Loucy (cell line): ENCODE data around the gene EPS8L3.
A peak's percentile ranks its signal among the peaks of the same experiment; 100 is the strongest.
"Not testable (repeated sequence)": the region's sequence is repeated elsewhere in the genome, so short reads cannot be mapped to it uniquely, and the experiment has no call there.

ENCODE experiments used
- H2AFZ ChIP-seq: fragments of 200-600 bp; sonication (generic); 2 replicates; pipeline ENCODE4 v1.6.0; 2016; ENCODE audit warnings: antibody characterized with exemption, mild to moderate bottlenecking, low read length, moderate library complexity
- H3F3A ChIP-seq: fragments of 200-600 bp; 2 replicates; pipeline ENCODE4 v1.6.0; 2016; ENCODE audit warnings: antibody characterized with exemption, low read depth, mild to moderate bottlenecking
- H3K27me3 ChIP-seq: fragments of 200-600 bp; sonication (generic); 2 replicates; pipeline ENCODE4 v1.6.1; 2014; ENCODE audit warnings: low read length, mild to moderate bottlenecking; ENCODE audit not compliant: insufficient read depth, poor library complexity, severe bottlenecking
- H3K36me3 ChIP-seq: fragments of 200-600 bp; sonication (generic); 2 replicates; pipeline ENCODE4 v1.6.1; 2016; ENCODE audit warnings: low read length; ENCODE audit not compliant: insufficient read depth
- H3K4me1 ChIP-seq: fragments of 200-600 bp; sonication (generic); 2 replicates; pipeline ENCODE4 v1.5.1; 2014; ENCODE audit warnings: low read length, mild to moderate bottlenecking; ENCODE audit not compliant: insufficient read depth, poor library complexity, severe bottlenecking
- H3K4me2 ChIP-seq: fragments of 200-600 bp; sonication (generic); 2 replicates; pipeline ENCODE4 v1.6.0; 2014; ENCODE audit warnings: antibody characterized with exemption, low read length, low read depth, mild to moderate bottlenecking; ENCODE audit not compliant: poor library complexity, severe bottlenecking
- H3K4me3 ChIP-seq: fragments of 200-600 bp; sonication (generic); 2 replicates; pipeline ENCODE4 v1.5.1; 2014; ENCODE audit warnings: low read length, mild to moderate bottlenecking, mixed read lengths; ENCODE audit not compliant: poor library complexity, severe bottlenecking
- H3K79me2 ChIP-seq: fragments of 200-600 bp; sonication (generic); 2 replicates; pipeline ENCODE4 v1.6.1; 2014; ENCODE audit warnings: low read length; ENCODE audit not compliant: insufficient read depth
- H3K9ac ChIP-seq: fragments of 200-600 bp; sonication (generic); 2 replicates; pipeline ENCODE4 v1.6.0; 2014; ENCODE audit warnings: mild to moderate bottlenecking, low read depth, low read length, moderate library complexity; ENCODE audit not compliant: poor library complexity, severe bottlenecking
- H3K9me2 ChIP-seq: fragments of 200-600 bp; sonication (generic); replicated peaks from 2 replicates; pipeline ENCODE4 v1.6.1; 2016; ENCODE audit warnings: low read depth, low read length, mixed read lengths
- H3K9me3 ChIP-seq: fragments of 200-600 bp; sonication (generic); 2 replicates; pipeline ENCODE4 v1.6.1; 2014; ENCODE audit warnings: mild to moderate bottlenecking, antibody characterized with exemption, low read length, low read depth; ENCODE audit not compliant: insufficient read depth
- H4K20me1 ChIP-seq: fragments of 200-600 bp; sonication (generic); 2 replicates; pipeline ENCODE4 v1.6.0; 2014; ENCODE audit warnings: antibody characterized with exemption, low read length, mild to moderate bottlenecking; ENCODE audit not compliant: insufficient read depth, poor library complexity, severe bottlenecking
- EZH2phosphoT487 ChIP-seq: fragments of 200-600 bp; IDR thresholded peaks from 2 replicates; pipeline ENCODE4 v1.6.1; 2018; ENCODE audit warnings: antibody characterized with exemption, mild to moderate bottlenecking, moderate library complexity, borderline replicate concordance
- TF ChIP-seq, protein P1 (sequence below): fragments of 200-600 bp; sonication (generic); conservative IDR thresholded peaks from 2 replicates; pipeline ENCODE4 v1.5.1; 2014; ENCODE audit warnings: mild to moderate bottlenecking, antibody characterized with exemption, low read length

The EPS8L3 gene

GRCh38 chr1:109708949-109709348 lies 54.8 kb downstream of the EPS8L3 start:
- not testable (repeated sequence) for H3F3A ChIP-seq, H3K4me3 ChIP-seq, H4K20me1 ChIP-seq, H3K27me3 ChIP-seq, H3K36me3 ChIP-seq, H3K9me2 ChIP-seq, H3K4me2 ChIP-seq, H3K4me1 ChIP-seq, H2AFZ ChIP-seq, H3K9ac ChIP-seq, H3K9me3 ChIP-seq, H3K79me2 ChIP-seq

GRCh38 chr1:109705411-109705810 lies 58.3 kb downstream of the EPS8L3 start:
- Histone ChIP-seq H3K4me1 (no peaks in the 10 kb centered on the region), H3K9ac (no peak overlapping the region), H3K36me3 (no peaks in the 10 kb centered on the region), H2AFZ (no peak overlapping the region), H3K4me2 (no peak overlapping the region), H3K79me2 (no peaks in the 10 kb centered on the region), H4K20me1 (no peaks in the 10 kb centered on the region), H3F3A (no peaks in the 10 kb centered on the region), H3K27me3 (no peaks in the 10 kb centered on the region), H3K9me2 (no peaks in the 10 kb centered on the region), H3K9me3 (no peaks in the 10 kb centered on the region), H3K4me3 (no peak overlapping the region)
- TF ChIP-seq EZH2phosphoT487, result no peak
- TF ChIP-seq, protein P1, sequence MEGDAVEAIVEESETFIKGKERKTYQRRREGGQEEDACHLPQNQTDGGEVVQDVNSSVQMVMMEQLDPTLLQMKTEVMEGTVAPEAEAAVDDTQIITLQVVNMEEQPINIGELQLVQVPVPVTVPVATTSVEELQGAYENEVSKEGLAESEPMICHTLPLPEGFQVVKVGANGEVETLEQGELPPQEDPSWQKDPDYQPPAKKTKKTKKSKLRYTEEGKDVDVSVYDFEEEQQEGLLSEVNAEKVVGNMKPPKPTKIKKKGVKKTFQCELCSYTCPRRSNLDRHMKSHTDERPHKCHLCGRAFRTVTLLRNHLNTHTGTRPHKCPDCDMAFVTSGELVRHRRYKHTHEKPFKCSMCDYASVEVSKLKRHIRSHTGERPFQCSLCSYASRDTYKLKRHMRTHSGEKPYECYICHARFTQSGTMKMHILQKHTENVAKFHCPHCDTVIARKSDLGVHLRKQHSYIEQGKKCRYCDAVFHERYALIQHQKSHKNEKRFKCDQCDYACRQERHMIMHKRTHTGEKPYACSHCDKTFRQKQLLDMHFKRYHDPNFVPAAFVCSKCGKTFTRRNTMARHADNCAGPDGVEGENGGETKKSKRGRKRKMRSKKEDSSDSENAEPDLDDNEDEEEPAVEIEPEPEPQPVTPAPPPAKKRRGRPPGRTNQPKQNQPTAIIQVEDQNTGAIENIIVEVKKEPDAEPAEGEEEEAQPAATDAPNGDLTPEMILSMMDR, result no peak

GRCh38 chr1:109704173-109704572 lies 59.5 kb downstream of the EPS8L3 start:
- Histone ChIP-seq H4K20me1 (no peaks in the 10 kb centered on the region), H3K79me2 (no peaks in the 10 kb centered on the region), H3K4me3 (no peak overlapping the region), H3K4me1 (no peaks in the 10 kb centered on the region), H3K36me3 (no peaks in the 10 kb centered on the region), H3K9ac (no peak overlapping the region), H3K27me3 (no peaks in the 10 kb centered on the region), H2AFZ (no peak overlapping the region), H3K4me2 (no peak overlapping the region), H3F3A (no peaks in the 10 kb centered on the region), H3K9me3 (no peaks in the 10 kb centered on the region), H3K9me2 (no peaks in the 10 kb centered on the region)
- TF ChIP-seq, protein P1, result peak; percentile 30; the same call in 1 of the 2 replicates
- TF ChIP-seq EZH2phosphoT487, result no peak

DNA sequence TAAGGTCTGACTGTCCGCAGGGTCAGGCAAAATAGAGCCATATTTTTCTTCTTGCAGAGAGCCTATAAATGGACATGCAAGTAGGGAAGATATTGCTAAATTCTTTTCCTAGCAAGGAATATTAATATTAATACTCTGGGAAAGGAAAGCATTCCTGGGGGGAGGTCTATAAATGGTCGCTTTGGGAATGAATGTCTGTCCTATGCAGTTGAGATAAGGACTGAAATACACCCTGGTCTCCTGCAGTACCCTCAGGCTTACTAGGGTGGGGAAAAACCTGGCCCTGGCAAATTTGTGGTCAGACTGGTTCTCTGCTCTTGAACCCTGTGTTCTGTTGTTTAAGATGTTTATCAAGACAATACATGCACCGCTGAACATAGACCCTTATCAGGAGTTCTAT lies 60.8 kb downstream of the EPS8L3 start:
- not testable (repeated sequence) for H3K4me1 ChIP-seq, H2AFZ ChIP-seq, H3K9ac ChIP-seq, H4K20me1 ChIP-seq, H3K27me3 ChIP-seq, H3K4me3 ChIP-seq, H3K9me2 ChIP-seq, H3F3A ChIP-seq, H3K79me2 ChIP-seq, H3K9me3 ChIP-seq, H3K36me3 ChIP-seq, H3K4me2 ChIP-seq
